GM18909 (cell line): Measurements from ENCODE around the gene STARD3NL.
"Not testable (repeated sequence)": the region's sequence is repeated elsewhere in the genome, so short reads cannot be mapped to it uniquely, and the experiment has no call there.

Experiments used
- ATAC-seq: cut with Tn5 transposase; IDR thresholded peaks from one replicate; pipeline ENCODE4 v1.9.1; 2021; ENCODE audit warnings: mild to moderate bottlenecking; ENCODE audit not compliant: unreplicated experiment, poor library complexity

The STARD3NL gene, protein sequence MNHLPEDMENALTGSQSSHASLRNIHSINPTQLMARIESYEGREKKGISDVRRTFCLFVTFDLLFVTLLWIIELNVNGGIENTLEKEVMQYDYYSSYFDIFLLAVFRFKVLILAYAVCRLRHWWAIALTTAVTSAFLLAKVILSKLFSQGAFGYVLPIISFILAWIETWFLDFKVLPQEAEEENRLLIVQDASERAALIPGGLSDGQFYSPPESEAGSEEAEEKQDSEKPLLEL

DNA sequence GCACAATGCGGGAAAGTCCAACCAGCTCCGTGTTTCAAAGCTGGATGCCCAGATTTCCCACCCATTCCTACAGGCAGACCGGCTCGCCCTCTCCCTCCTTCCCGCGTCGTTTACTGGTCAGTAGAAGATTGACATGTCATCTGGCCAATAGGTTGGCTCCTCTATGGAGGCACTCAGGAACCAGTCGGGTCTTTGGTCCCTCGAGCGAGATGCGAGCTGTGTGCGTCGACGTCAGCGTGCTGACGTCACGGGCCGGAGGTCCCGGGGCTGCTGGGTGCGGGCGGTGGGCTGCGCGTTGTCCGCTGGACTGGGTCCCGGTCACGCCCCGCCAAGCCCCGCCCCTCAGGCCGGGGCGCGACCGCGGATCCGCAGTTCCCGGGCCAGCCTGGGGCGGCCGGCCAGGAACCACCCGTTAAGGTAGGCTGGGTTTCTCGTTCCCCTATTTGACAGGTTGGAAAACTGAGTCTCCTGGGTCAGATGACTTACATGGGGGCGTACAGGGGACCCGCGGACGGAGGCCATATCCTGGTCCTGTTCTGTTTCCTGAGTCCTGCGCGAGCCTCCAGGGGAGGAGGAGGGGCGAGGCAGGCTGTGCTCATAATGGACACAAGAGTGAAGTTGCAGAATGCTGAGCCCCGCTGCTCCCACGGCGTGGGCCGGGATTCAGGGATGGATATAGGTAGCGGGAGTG, at the start of gene STARD3NL:
Gene STARD3NL (plus strand): TSS at position 242 of the 691 bp plus-strand sequence. CDS start 29,260 bp downstream, outside the sequence.
- ATAC-seq = peak; percentile 99

DNA sequence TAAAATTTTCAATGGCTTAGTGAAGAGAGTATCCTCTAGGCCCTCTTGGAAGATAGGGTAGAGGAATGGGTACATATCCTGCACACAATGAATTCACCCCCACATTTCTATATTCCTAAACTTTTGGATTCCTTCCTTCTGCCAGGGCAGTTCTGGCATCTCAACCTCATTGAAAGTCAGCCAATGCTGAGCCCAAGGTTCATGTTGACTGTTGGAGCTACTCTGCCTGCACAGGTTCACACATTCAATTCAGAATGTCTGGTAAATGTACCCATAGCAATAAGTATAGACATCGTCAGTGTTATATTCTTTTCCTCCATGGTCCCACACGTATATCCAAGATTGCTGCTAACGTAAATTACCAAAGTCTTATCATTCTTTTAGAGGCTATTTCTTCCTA, 48.9 kb upstream of the STARD3NL start:
- no peak for ATAC-seq

DNA sequence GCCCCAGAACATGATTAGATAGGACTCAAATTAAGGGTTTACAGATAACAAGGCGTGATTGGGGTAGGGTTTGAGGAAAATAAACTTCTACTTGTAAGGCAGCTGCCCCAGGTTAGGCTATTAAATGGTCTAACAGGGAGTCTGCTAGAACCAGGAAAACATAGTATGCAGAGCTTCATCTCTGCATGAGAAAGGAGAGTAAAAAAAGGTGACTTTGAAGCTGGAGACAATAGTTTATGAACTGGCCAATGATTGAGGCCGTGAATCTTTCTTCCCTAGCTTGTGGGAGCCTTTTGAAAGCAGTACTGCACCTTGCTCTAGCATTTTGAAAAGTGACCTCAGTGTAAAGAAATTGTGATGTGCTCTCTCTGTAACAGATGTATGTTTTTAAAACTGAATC, 48.5 kb upstream of the STARD3NL start:
- no peak for ATAC-seq

DNA sequence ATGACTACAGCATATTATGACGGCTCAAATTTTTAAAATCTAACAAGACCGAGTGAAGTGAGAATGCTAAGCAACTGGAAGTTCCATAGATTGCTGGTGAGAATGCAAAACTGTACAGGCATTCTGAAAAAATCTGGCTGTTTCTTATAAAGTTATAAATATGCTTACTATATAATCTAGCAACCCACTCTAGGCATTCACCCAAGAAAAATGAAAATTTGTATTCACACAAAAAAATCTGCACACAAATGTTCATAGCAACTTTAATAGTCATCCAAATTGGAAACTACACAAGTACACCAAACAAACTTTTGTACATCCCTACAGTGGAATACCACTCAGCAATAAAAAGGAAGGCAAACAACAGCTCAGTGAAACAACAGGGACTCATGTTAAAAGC, 39.9 kb upstream of the STARD3NL start:
- ATAC-seq = no peak

DNA sequence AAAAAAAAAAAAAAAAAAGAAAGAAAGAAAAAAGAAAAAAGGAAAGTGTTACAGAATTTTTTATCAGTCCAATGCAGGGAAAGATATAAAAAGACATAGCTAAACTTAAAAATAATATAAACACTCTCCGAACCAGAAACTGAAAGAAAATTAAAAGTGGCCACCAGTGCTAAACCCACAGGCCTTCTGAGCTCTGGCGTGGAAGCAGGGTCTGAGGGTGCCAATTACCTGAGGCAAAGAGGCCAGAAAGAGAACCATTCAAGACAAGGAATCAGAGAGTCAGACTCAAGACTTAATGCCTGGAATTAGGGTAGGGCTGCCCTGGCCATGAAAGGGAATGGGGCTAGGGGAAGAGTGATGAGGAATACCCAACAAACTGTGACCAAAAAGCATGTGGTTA, 36.9 kb upstream of the STARD3NL start:
- ATAC-seq = no peak

DNA sequence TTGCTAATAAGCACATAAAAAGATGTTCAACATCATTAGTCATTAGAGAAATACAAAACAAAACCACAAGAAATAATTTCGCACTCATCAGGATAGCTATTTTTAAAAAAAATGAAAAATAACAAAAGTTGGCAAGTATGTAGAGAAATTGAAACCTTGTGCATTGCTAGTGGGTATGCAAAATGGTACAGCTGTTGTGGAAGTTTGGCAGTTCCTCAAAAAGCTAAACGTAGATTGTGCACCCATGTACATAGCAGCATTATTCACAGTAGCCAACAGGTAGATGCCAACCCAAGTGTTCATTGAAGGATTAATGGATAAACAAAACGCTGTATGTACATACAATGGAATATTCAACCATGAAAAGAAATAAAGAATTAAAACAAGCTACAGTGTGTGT, 35.3 kb upstream of the STARD3NL start:
- ATAC-seq = peak; percentile 80

DNA sequence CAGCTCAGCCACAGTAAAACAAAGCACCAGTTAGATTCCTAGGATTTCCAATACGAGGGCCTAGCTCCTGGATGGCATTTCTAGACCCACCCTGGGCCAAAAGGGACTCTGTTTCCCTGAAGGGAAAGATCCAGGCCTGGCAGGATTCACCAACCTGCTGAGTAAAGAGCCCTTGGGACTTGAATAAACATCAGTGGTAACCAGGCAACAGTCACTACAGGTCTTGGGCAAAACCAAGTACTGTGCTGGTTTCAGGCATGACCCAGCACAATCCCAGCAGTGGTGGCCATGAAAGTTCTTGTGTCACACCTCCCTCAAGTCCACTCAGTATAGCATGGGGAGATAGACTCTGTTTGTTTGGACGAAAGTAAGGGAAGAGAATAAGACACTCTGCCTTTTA, 31.0 kb upstream of the STARD3NL start:
- ATAC-seq = no peak

DNA sequence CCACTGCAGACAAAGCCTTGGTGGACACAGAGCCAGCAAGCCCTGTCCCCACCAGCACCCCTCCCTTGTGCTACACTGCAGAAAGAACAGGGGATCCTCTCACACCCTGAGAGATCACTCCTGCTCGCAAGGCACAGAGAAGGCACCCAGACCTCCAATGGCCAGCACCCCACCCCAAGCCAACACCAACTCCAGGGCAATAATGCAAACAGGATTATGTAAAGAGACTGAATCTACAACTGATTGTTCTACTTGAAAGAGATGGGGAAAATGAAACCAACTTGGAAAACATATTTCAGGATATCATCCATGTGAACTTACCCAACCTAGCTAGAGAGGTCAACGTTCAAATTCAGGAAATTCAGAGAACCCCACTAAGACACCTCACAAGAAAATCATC, 26.5 kb upstream of the STARD3NL start:
- ATAC-seq = no peak

DNA sequence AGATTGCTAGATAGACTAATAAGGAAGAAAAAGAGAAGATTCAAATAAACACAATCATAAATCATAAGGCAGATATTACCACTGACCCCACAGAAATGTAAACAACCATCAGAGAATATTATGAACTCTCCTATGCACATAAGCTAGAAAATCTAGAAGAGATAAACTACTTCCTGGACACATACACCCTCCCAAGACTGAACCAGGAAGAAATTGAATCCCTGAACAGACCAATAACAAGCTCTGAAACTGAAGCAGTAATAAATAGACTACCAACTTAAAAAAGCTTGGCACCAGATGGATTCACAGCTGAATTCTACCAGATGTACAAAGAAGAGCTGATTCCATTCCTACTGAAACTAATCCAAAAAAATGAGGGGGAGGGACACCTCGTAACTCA, 24.5 kb upstream of the STARD3NL start:
- no peak for ATAC-seq

DNA sequence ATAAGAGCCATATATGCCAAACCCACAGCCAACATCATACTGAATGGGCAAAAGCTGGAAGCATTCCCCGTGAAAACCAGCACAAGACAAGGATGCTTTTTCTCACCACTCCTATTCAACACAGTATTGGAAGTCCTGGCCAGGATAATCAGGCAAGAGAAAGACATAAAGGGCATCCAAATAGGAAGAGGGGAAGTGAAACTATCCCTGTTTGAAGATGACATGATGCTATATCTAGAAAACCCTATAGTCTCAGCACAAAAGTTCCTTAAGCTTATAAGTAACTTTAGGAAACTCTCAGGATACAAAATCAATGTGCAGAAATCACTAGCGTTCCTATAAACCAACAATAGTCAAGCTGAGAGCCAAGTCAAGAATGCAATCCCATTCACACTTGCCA, 23.8 kb upstream of the STARD3NL start:
- no peak for ATAC-seq

DNA sequence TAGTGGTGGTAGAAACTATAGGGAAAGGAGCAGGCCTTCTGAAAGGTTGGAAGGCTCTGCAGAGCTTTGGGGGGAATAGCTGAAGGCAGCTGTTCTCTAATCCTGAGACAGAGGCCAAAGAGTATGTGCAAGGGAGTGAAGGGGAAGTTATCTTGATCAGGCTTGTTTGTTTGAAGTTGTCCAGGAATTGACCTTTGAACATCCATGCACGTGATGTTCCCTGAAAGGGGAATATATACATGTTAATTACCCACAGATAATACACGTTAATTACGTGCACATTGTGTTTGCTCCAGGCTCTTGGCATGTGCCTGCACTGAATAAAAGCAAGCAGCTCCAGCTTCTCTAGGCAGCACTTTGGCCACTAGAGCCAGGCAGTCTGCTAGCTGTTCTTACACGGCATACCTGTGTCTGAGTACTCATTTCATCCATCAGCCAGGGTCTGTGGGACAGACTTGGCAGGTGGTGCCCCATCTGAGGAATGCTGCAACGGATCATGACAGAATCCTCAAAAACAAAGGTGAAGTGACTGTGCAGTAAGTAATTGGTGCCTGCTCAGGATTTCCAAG, 18.0 kb upstream of the STARD3NL start:
- no peak for ATAC-seq

DNA sequence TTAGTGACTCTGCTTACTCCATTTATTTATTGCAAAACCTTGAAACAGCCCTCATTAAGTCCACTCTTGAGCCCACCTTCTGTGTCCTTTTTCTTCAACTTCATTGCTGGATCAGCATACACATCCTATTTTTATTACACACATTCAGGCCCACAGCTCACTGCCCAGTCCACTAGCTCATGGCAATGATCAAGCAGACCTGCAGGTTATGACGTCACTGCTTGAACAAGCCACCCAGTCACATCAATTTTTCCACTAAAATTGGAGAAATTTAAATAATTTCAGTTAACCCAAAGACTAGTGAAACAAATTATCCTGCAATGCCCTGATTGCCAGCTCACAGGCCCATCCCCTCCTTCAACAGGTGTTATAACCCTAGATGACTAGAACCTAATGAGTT, 16.0 kb upstream of the STARD3NL start:
- ATAC-seq = no peak

DNA sequence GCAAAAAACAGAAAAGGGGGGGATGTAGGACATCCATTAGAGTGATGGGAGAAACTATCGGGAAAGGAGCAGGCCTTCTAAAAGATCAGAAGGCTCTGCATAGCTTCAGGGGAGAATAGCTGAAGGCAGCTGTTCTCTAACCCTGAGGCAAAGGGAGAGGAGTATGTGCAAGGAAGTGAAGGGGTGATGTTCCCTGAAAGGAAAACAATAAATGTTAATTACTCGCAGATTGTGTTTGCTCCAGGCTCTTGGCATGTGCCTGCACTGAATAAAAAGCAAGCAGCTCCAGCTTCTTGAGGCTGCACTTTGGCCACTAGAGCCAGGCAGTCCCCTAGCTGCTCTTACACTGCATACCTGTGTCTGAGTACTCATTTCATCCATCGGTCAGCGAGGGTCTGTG, 14.4 kb upstream of the STARD3NL start:
- ATAC-seq = no peak

DNA sequence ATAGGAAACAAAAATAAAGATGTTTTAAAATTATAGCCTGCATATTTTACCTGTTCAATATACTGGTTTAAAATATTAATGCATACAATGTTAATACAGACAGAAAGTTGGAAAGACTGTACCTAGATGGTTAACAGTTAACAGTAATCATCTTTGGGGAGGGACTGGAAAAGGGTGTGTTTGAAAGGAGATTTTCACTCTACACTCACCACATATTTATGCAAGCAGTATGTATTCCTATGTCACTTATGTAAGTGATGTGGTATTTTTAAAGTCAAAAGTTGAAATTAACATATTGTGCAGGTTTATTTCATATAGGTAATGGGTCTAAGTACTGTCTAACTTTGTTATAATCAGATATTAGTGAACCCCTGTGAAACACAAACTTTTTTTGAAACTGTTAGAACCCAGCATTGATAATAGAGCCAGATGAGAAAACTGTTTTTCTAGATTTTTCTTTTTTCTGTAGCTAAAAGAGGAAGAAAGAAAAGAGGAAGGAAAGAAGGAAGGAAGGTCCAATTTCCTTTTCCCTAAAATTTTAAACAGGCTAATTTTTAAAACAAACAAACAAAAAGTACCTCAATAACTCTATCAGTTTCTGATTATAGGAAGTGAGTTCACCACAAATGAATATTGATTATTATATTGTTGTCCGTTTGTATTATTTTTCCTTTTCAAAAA, 9.0 kb upstream of the STARD3NL start:
- ATAC-seq = no peak

DNA sequence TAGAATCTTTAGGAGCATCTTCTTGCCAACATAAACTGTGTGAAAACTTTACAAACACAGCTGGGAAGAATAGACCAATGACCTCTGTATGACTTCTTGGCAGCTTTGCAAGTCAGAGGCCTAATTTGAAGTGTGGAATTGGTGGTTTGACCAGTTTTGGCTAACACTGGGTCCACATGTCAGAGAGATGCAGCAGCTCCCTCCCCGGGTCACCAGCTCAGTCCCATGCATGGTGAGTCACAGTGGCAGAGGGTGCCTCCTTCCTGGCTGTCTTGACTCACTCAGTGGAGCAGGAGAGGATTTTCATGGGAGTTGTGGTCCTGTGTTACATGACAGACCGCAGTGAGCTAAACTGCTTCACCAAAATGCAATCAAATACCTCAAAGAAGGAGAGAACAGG, 8.2 kb upstream of the STARD3NL start:
- ATAC-seq = peak; percentile 56

DNA sequence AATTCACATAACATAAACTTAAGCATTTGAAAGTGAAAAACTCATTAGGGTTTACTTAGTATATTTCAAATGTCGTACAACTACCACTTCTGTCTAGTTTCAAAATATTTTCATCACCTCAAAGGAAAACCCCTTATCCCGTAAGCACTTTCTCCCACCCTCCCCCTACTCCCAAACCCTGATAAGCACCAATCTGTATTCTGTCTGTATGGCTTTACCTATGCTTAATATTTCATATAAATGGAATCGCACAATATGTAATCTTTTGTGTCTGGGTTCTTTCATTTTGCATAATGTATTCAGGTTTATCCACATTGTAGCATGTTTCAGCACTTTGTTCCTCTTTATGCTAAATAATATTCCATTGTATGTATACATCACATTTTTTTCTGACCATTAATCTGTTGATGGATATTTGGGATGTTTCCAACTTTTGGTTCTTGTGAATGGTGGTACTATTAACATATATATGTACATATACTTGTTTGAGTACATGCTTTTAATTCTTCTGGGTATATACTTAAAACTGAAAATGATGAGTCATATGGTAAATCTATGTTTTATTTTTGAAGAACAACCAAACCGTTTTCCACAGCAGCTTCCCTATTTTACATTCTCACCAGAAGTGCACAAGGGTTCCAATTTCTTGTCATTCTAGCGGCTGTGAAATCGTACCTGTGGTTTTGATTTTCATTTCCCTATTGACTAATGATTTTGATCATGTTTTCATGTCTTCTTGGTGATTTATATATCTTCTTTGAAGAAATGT, 6.2 kb upstream of the STARD3NL start:
- ATAC-seq = peak; percentile 71

DNA sequence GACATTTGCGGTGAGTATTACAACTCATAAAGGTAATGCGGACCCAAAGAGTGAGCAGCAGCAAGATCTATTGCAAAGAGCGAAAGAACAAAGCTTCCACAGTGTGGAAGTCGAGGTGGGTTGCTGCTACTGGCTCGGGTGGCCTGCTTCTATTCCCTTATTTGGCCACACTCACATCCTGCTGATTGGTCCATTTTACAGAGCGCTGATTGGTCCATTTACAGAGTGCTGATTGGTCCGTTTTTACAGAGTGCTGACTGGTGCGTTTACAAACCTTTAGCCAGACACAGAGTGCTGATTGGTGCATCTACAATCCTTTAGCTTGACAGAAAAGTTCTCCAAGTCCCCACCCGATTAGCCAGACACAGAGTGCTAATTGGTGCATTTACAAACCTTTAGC, 2.5 kb upstream of the STARD3NL start:
- ATAC-seq = not testable (repeated sequence)

DNA sequence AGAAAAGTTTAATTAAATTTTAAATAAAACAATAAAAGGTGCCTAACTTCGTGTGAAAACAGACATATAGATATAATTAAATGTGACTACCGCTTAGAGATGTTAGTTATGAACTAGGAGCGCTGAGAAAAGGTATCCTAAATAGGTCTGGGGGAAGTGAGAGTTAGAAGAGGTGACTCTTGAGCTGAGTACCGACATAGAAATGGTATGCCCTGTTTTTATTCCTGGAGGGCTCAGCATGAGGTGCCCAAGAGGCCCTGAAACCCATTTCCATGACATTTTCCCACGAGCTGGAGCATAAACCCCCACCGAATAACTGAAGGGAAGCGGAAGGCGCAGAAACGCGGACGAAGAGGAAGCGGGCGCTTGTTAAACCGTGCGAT, 433 bp upstream of the STARD3NL start:
- ATAC-seq = no peak

DNA sequence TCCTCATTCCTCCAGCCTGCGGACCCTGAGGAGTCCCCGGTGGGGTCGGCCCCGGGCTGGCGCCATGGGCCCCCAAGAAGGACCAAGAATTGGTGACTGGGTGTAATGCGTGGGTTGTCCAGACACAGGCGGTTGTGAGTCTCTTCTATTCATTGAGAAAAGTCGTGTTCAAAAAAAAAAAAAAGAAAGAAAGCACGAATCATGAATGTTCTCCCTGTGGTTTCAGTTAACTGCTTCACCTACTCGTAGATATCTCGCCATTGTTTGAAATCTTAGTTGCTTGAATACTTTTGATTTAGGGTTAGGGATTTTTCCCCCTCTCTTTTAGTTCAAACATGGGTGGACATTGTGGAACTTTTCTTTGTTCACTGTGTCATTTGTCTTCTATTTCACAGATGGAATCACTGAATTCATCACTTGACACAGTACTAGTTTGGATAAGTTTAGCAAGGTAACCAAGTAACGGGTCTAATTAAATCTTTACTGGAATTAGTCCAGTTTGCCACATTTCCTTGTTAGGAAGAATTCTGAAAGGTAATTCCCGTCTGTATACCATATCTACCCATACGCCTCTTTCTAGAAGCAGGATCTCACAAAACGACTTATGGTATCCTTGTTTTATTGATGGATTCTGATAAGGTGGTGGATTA, 775 bp downstream of the STARD3NL start:
- ATAC-seq = peak; percentile 37

DNA sequence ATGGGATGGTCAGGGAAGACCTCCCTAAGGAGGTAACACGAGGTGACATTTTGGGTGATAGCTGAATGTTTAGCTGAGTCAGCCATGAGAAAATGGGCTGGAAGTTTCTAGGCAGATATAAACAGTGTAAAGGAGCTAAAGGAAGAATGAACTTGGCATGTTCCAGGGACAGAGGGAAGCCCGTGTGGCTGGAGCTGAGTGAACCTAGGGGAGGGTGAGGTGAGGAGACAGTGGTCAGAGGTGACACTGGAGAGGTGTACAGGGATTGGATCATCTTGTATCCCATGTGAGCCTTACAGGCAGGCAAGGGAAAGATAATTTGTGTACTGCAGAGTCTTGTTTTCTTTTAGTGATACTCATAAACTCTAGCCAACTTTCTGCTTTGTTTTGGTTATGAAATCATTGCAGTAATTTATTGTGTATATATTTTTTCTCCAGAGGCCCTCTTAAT, 1.8 kb downstream of the STARD3NL start:
- ATAC-seq = no peak
